HG03025 (cell line): Measurements from ENCODE around the gene SMYD3.

ENCODE experiments used
- ATAC-seq: cut with Tn5 transposase; IDR thresholded peaks from one replicate; pipeline ENCODE4 v1.9.1; 2021; ENCODE audit warnings: mild to moderate bottlenecking, moderate library complexity; ENCODE audit not compliant: unreplicated experiment, low FRiP score

SMYD3 gene

DNA sequence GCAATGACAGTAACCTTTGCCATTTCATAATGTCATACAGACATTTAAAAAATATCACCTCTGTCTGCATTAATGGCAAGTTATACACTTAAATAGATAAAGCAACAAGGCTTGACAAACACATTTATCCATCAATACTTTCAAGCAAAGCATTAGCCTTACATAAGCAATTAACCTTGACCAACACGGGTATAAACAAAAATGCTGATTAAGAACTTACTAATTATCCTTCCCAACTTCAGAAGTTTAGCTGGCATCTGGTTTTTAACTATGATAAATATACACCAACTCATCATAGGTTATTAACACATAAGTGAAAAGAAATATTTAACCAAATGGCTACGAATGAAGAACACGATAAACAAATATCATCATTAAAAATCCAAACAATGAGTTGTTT, 188.5 kb downstream of the SMYD3 start:
- ATAC-seq: no peak

DNA sequence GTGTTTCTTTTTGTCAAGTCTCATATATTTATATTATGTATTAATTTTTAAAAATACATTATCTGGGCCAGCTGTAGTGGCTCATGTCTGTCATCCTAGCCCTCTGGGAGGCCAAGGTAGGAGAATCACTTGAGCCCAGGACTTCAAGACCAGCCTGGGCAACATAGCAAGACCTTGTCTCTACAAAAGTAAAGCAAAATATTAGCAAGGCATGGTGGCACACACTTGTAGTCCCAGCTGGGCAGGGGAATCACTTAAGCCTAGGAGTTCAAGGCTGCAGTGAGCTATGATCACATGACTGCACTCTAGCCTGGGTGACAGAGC, 189.1 kb downstream of the SMYD3 start:
- no peak for ATAC-seq

DNA sequence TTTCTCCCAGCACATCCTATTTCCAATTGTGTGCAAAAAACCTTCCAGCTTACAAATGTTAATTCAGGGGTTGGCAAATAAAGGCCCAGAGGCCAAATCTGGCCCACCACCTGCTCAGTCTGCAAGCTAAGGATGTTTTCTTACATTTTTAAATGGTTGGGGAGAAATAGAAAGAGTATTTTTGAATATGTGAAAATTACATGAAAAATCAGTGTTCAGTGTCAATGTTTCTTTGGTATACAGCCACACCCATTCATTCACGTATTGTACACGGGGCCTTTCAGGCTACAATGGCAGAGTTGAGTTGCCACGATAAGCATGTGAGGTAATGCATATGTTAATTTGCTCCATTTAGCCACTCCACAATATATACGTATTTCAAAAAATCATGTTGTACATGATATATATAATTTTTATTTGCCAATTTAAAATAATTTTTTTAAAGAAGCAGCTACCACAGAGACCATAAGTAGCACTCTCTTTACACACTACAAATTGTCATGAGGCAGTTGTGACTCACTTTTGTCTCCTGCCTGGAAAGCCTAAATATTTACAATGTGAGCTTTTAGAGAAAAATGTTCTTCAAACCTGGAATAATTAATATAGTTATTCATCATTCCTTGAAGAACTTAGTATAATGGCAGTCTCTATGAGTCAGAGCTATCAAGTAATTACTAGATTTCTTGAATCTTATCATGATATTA, 189.6 kb downstream of the SMYD3 start:
- no peak for ATAC-seq

DNA sequence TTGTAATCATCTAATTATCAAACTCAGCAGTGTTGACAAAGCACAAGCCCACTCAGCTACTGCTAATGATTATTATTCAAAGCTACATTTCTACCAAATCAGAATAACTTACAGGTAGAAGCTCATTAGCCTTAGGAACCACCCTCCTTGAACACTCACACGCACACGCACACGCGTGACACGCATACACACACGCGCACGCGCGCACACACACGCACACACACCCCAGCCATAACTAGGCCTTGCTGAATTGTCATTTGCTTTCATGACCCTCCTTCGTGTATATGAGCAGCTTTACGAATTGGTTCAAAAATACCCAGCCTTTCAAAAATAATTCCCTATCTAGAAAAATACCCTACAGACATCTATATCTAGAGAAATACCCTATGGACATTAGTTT, 195.6 kb downstream of the SMYD3 start:
- no peak for ATAC-seq

DNA sequence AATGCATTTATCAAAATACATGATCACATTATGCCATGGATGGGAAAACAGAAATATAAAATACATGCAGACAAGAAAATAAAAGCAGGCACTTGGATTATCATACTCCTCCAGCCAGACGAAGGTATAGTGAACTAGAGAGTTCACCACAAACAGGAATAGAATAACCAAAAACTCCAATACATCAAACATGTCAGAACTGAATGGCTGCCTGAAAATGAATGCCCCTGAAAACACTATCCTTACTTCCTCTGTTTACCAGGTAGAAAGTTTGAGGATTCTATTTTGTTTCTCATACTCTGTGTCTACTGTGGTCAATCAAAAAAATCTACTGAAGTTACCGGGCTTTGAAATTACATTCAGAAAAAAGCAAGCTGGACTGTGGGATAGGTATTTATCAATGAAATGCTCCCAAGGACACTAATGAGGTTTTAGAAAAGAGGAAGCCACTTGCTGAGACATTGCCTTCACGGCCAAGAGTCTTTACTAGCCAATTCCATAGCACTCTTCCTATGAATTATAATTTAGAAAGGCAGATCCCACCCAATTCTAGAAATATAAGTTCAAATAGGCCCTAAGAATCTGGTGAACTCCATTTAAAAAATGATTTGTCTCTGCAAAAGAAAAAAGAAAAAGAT, 197.7 kb downstream of the SMYD3 start:
- ATAC-seq: no peak

DNA sequence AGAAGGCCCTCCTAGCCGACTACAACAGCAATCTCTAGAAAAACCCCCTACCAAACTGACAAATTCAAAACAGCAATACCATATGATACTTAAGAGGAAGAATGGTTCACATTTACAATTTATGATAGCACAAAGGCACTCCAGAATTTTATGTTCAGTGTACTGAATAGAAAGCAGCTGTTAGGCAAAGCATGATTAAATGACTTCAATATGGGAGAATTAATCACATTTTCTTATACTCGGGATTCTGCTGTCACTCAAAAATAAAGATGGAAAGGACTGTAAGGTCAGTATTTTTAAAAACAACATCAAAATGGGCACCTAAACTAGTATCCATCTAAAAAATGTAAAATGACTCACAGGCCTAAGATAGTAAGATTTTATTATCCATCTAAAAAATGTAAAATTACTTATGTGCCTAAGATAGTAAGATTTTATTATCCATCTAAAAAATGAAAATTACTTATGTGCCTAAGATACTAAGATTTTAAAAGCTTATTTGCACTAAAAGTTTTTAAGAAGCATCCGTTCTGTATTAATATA, 198.5 kb downstream of the SMYD3 start:
- ATAC-seq: no peak

DNA sequence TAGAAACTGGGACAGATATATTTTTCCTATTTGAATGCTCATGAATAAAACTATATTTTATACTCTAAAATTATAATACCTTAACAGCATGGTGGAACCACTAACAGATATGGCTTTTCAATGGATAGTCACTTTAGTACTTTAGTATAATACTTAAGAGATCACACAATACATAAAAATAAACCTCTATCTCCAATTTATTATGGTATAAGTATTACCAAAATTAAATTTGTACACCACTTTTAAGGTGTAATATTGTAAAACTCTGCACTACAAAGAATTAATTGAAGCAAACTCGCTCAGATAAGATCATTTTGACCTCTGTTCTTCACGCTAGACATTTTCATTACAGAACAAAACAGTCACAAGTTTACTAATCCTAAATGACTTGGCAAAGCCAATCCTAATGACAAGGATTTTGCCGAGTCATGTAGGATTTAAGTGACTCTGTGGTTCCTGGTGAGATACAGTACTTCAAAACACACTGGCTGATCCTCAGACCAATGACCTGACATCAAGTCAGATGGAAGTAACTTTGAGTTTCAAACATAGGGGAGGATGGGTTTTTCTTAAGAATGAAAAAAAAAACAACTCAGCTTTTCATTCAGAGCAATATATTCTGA, 200.6 kb downstream of the SMYD3 start:
- ATAC-seq: no peak

DNA sequence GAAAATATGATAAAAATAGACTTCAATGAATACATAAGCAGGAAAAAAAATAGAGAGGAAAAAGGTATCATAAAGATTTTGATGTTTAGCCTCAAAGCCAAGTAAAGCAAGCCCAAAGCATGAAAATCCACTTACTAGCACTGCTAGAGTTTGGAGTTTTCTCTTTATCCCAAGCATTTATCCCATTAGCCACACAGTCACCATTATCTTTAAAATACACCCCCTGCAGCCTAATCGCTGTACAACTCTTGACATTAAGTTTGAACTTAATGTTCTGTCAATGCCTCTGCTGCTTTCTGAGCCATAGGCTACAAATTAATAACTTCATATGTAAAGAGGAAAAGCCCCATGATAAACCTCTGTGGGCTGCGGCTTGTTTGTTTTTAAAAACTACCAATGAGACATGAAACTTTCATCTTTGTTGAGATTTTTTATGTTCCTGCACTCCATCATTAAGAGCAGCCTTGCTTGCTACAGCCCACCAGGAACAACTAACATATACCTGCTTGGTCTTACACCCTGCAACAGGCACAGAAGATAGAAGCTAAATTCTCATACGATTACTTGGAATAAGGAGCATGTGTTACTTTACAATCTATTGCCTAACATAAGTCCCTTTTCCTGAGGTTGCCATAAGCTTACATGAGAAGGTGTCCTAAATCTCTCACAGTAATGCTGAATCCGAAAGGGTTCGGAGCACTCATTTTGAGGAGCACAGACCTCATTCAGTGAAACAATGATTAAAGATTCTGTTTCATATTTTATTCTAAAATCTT, 202.4 kb downstream of the SMYD3 start:
- no peak for ATAC-seq

DNA sequence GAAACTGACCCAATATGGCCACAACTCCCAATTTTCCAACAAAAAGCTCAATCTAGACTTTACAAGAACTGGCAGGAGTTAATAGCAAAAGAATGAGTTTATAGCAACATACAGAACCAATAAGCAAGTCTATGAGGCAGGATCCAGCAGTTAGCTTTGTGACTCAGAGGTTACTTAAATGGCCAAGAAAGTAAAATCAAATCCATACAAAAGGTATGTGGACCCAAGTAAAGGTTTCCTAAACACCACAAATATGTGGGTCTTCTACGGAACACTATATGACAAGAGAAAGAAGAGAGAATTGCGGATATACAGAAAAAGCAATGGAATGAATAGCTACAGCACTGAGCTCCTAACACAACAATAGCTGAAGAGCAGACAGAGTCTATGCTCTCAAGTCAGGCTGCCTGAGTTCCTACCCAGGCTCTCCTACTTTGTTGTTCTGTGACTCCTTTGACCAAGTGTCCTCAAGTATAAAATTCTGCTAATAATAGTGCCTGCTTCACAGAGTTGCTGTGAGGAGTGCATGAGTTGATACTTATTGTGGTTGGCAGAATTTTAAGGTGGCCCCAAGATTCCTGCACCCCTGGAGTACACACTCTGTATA, 204.3 kb downstream of the SMYD3 start:
- no peak for ATAC-seq

DNA sequence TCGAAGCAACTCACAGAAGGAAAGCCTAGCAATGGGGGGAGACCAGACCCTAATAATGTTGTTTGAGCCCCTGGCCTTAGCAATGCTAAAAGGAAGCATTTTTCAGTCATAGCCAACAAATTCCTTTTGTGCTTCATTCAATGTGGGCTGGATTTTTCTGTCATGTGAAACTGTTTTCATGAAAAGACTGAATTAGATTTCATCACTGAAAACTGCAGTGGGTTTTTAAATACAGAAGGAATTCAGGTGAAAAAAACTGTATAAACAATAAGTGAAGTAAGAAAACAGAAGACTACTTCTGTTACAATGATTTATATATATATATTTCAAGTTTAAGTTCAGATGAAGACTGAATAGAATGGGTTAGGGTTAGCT, 204.8 kb downstream of the SMYD3 start:
- ATAC-seq: no peak

DNA sequence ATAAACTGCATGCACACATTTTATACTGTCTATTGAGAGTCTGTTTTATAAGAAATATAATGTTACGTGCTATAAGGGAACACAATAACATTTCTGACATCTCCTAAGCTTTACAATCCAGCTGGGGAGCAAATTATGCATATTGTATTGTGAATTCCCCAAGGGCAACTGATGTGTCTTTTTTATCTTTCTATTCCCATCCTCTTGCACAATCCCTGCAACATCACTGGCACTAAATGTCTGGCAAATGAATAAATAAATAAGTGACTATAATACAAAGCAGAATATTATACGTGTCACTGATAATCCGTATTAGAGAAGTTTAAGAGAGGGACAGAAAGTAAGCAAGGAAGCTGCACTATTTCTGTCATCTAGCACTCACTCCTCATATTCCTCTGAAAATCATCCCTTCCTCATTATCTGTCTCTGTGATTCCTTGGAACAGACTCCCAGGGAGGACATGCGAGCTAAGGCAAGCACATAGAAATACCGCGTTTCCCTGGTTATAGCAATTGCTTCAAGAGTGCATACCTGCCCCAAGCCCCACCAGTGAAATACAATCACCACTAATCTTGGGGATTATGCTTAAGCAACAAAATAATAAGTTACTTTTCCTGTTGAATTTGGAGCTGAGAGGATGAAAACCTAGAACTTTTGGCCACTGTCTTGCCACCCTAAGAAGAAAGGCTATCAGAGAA, 205.4 kb downstream of the SMYD3 start:
- no peak for ATAC-seq

DNA sequence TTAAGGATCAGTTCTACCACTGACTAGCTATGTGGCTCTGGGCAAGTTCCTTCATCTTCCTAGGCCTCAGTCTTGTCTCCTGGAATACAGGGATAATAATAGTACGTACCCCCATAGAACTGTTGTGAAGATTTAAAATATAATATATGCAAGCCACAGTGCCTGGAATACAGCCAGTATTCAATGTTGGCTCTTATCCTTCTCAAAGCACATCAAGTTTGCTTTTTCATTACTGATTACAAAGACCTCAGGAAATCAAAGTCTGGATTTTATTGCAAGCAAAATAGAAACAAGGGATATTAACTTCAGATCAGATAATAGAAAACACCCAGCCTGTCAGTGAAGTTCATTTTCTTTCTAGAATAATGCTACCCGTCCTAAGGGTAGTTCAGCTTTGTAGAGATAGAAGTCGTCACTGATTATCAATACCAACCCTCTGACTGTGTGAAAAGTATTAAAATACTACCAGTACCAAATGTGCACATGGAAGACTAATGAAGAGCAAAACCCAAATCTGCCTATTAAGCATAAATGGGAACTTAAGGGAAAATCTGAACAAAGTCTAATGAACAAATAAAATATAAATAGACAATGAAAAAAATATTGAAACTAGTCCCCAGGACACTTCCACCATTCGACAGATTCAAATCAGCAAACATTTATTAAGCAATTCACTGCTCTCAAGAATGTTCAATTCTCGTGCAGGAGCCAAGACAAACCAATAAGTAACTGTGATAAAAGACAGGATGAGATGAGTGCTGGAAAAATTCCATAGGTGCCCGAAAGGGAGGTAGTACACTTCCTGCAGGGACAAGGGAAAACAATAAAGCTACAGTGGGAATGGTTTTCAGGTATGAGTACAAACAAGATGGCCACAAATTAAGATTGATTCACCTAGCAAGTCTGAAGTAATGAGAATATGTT, 206.2 kb downstream of the SMYD3 start:
- ATAC-seq: no peak

DNA sequence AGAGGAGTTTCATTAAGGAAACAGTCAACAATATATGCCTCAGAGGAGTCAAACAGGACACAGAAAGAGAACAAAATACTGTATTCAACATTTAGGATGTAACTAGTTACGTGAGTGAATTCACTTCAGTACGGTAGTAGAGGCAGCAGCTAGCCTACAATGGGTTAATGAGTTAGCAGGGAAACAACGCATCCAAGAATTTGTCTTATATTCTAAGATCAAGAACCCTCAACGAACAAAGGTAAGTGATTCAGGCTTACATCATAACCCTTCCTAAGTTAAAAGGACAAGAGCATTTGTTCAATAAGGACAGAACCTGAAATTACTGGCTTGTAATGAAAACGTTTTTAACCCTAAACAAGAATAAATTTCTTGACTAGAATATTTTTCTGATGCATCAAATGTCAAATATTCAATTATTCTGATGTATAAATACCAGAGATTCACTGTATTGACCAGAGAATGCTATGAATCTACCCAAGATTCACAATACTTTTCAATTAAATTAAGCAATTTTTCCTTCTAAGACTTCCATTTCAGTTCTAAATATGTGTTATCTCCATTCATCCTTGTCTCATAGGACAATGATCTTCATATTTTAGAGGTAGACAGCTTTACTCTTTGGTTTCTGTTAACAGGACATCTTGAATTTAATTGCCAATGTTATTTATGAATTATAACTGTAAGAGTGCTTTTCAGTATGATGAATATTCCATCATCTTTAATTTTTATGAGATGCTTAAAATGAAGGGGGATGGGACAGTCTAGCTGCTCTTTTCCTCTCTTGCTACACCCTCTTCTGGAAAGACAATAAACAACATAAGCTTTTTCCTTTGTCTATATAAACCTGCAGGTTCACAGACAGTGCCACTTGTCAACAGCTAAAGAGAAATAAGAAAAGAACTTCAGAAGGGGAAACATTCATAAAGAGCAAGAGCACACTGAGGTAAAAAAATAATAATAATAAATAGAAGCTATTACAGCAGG, 209.5 kb downstream of the SMYD3 start:
- no peak for ATAC-seq

DNA sequence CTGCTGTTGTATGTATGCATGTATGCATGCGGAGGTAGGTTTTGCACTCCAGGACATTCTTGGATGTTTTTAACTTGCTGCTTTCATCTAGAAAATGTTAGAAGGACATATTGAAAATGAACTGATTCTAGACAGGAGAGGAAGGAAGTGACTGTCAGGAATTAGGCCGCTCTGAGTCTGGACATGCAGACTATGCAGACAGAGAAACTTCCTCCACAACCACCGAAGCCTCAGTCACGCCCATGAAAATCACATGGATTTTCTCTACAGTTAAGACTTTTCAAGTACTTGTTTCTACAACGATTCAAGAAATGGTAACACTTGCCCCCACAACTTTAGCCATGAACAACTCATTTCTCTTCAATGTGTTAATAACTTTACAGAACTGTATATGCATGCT, 211.1 kb downstream of the SMYD3 start:
- no peak for ATAC-seq

DNA sequence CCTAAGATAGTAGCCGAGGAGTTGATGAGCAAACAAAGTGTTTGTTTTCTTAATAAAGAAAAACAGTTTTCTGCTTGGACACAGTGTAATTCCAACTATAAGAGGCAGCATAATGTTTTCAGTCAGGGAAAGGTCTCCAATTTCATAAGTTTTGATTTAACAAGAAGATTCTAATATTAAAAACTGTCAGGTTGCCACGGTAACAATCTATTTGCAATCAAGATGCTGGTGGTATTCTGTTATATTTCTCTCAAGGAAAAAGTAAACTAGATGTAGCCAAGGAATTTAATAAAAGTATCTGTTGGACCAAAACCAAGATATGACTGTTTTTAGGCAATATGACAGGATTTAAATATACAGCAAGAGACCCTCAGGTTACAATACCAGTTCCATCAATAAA, 211.7 kb downstream of the SMYD3 start:
- ATAC-seq: no peak

DNA sequence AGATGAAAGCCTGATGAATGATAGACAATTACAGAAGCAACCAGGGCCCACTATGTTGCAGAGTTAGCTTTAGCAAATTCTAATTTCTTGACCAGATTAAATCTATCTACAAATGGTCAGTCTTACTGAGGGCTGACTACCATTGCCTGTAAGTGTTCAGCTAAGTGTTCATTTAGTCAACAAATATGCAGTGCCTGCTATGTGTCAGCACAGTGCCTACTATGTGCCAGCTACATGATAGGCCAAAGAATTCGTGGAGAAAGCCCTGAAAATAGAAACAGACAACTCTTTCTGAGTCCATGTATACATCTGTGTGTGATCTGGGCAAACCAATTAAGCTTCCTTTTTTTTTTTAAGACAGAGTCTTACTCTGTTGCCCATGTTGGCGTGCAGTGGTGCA, 212.8 kb downstream of the SMYD3 start:
- ATAC-seq: no peak

DNA sequence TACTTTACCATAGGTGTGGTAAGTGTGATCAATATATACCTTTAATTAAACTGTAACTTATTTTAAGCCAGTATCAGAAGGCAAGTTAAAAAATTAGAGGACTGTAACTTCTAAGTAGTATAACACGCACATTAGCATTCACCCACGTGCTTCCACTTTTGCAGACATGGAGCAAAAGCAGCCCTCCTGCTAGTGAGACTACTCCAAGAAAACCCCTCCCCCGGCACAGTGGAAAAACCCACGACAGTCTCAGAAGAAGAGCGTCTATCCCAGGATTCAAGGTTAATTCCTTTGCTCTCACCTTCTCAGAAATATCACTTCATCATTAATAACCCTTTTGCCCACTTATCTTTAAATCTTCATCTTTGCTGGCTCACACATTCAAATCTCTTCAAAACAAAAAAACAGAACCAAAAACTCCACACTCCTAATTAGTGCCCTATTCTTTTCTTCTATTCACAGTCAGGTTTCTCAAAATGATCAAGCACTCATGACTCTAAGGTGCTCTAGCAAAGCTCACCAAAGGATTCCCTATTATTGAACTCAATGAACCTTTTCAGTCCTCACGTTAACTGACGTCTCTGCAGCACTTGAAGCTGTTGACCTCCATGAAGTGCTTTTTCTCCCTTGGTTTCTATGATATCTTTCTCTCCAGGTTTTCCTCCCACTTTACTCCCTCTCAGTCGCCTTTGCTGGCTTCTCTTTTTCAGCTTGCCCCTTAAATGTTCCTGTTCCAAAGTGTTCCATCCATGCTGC, 213.5 kb downstream of the SMYD3 start:
- ATAC-seq: no peak
